Fibroblast of villous mesenchyme (primary cell): ENCODE data around the gene RFX4. TPM values are rescaled to one million over a fixed set of nuclear protein-coding genes. Genes with fewer than 3 reads are reported as not detected.

Experiments
- DNase-seq: peaks from one replicate; pipeline ENCODE4 v3.0.0-alpha.2; 2010; ENCODE audit warnings: low read depth
- H3K4me3 ChIP-seq: 2 replicates; pipeline ENCODE4 v1.5.1; 2011; ENCODE audit warnings: low read depth, mild to moderate bottlenecking, low read length
- CTCF ChIP-seq: IDR thresholded peaks from 2 replicates; pipeline ENCODE4 v1.5.1; 2012; ENCODE audit warnings: low read depth, mild to moderate bottlenecking, low read length; ENCODE audit not compliant: insufficient read depth
- total RNA-seq: library from RNA; depleted of rRNA; stranded (reverse); fragments of >200 nt; gene quantifications from 2 replicates; pipeline ENCODE4 v1.2.3, GENCODE V29; 2012

Gene RFX4
- total RNA-seq, 1 donor = not detected

- no peak overlapping the region for H3K4me3 ChIP-seq
- no peak for DNase-seq
- TF ChIP-seq CTCF = no peak
Measured at GRCh38 chr12:106782619-106783018, 199.8 kb downstream of the RFX4 start.

GRCh38 chr12:106783515-106783914 lies 200.7 kb downstream of the RFX4 start:
- H3K4me3 ChIP-seq = no peak overlapping the region
- no peak for DNase-seq
- TF ChIP-seq CTCF = no peak

- H3K4me3 ChIP-seq = no peak overlapping the region
- peak; percentile 26 for TF ChIP-seq CTCF
- DNase-seq = no peak
Measured at GRCh38 chr12:106790020-106790419, 207.2 kb downstream of the RFX4 start.

GRCh38 chr12:106791531-106791930 lies 208.7 kb downstream of the RFX4 start:
- H3K4me3 ChIP-seq = no peak overlapping the region
- TF ChIP-seq CTCF = no peak
- DNase-seq = no peak

- H3K4me3 ChIP-seq = no peak overlapping the region
- TF ChIP-seq CTCF = no peak
- peak; percentile 42 for DNase-seq
Measured at GRCh38 chr12:106794369-106794768, 211.6 kb downstream of the RFX4 start.

GRCh38 chr12:106801167-106801708 lies 218.4 kb downstream of the RFX4 start:
- no peak overlapping the region for H3K4me3 ChIP-seq
- no peak for DNase-seq
- TF ChIP-seq CTCF = no peak

- TF ChIP-seq CTCF = no peak
- no peak for DNase-seq
- no peak overlapping the region for H3K4me3 ChIP-seq
Measured at GRCh38 chr12:106801830-106802533, 219.2 kb downstream of the RFX4 start.
